ENCODE results near the gene PNPO. TPM values are rescaled to one million over a fixed set of nuclear protein-coding genes. Genes with fewer than 3 reads are reported as not detected.
A peak's percentile ranks its signal among the peaks of the same experiment; 100 is the strongest.

PNPO gene
- total RNA-seq, 1 donor from 2014 or later, result 26.5 TPM

GRCh38 chr17:47949197-47949759, 7.9 kb downstream of the PNPO start:
- H3K4me3 Mint-ChIP-seq, result peak overlapping the region; percentile 72
- H3K9me3 Mint-ChIP-seq, result no peaks in the 10 kb centered on the region
- peaks cover 33% of the 10 kb centered on the region for H3K4me1 Mint-ChIP-seq
- CTCF ChIA-PET, result interaction anchor here (0.7 to 4.9 kb wide), 11 partner anchors 8 to 124 kb away, joined by 3 to 60 read pairs (median 4); partner anchors contain the start of genes CDK5RAP3, PNPO and SCRN2
- POLR2A ChIA-PET, result interaction anchor here (0.6 to 3.3 kb wide), 4 partner anchors 8 to 54 kb away, joined by 4 to 18 read pairs (median 8); partner anchors contain the start of genes CDK5RAP3 and PNPO
- H3K27me3 Mint-ChIP-seq, result no peaks in the 10 kb centered on the region
- peak; percentile 80 for ATAC-seq (ENCODE audit: low read depth)
- TF ChIP-seq, protein P1, sequence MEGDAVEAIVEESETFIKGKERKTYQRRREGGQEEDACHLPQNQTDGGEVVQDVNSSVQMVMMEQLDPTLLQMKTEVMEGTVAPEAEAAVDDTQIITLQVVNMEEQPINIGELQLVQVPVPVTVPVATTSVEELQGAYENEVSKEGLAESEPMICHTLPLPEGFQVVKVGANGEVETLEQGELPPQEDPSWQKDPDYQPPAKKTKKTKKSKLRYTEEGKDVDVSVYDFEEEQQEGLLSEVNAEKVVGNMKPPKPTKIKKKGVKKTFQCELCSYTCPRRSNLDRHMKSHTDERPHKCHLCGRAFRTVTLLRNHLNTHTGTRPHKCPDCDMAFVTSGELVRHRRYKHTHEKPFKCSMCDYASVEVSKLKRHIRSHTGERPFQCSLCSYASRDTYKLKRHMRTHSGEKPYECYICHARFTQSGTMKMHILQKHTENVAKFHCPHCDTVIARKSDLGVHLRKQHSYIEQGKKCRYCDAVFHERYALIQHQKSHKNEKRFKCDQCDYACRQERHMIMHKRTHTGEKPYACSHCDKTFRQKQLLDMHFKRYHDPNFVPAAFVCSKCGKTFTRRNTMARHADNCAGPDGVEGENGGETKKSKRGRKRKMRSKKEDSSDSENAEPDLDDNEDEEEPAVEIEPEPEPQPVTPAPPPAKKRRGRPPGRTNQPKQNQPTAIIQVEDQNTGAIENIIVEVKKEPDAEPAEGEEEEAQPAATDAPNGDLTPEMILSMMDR (IDR thresholded peaks at IDR 0.05), result peak; percentile 78
- H3K27ac Mint-ChIP-seq, result peak overlapping the region; percentile 62
- H3K36me3 Mint-ChIP-seq (ENCODE audit: low read depth), result peaks cover 36% of the 10 kb centered on the region
- intact Hi-C loops (cut with micrococcal nuclease), result loop anchor here (1.0 to 2.0 kb wide), 4 partner anchors 21 to 125 kb away; no protein-coding TSS in a partner anchor
- DNase-seq, result peak; percentile 76

DNA sequence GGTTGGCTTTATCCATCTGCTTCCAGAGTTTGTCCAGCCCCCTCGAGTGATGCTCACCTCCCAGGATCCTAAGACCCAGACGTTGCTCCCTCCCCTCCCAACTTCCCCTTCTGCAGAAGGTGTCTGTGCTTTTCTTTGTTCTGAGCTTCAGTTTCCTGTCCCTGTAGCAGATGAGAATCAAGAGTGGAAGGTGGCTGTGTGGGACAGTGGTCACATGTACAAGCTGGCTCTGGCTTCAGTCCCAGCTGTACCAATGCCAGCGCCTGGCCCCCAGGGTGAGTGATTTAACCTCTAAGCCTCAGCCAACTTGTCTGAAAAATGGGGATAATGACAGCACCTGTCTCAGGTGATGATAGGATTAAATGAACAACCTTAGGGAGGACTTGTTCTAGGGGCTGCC, 8.6 kb downstream of the PNPO start:
- H3K4me3 Mint-ChIP-seq, result no peak overlapping the region
- POLR2A ChIA-PET, result interaction anchor here (0.5 to 3.3 kb wide), 5 partner anchors 9 to 165 kb away, joined by 4 to 18 read pairs (median 7); partner anchors contain the start of genes CDK5RAP3 and PNPO
- TF ChIP-seq, protein P1 (IDR thresholded peaks at IDR 0.05), result no peak
- peaks cover 31% of the 10 kb centered on the region for H3K4me1 Mint-ChIP-seq
- peaks cover 30% of the 10 kb centered on the region for H3K36me3 Mint-ChIP-seq (ENCODE audit: low read depth)
- ATAC-seq (ENCODE audit: low read depth) (no peak), DNase-seq (no peak)
- H3K27ac Mint-ChIP-seq, result no peak overlapping the region
- no peaks in the 10 kb centered on the region for H3K27me3 Mint-ChIP-seq
- intact Hi-C loops (cut with micrococcal nuclease), result loop anchor here (1.0 to 2.0 kb wide), 4 partner anchors 20 to 124 kb away; no protein-coding TSS in a partner anchor
- CTCF ChIA-PET, result interaction anchor here (1.4 to 4.9 kb wide), 7 partner anchors 8 to 109 kb away, joined by 4 to 60 read pairs (median 8); partner anchors contain the start of genes CDK5RAP3, PNPO and SCRN2
- H3K9me3 Mint-ChIP-seq, result no peaks in the 10 kb centered on the region

DNA sequence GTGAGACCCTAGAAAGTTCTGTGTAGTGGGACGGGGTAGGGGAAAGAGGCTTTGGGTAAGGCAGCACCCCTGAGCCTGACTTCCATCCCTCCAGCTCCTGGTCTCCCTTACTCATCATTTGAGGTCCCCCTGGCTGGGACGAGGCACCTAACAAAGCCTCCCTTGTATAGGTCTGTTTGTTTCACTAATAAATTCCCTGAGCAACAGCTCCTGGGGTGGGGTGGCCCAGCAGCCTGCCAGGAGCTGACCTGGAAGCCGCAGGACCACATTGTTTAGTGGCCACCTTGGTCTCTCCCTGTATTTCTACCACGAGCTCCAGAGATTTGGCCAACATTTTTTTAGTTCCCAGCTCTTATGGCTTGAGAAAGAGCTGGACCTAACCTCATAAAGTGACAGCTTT, 9.1 kb downstream of the PNPO start:
- Mint-ChIP-seq H3K36me3 (ENCODE audit: low read depth) (peaks cover 25% of the 10 kb centered on the region), H3K27ac (no peak overlapping the region), H3K4me3 (no peak overlapping the region), H3K9me3 (no peaks in the 10 kb centered on the region), H3K4me1 (peaks cover 26% of the 10 kb centered on the region), H3K27me3 (no peaks in the 10 kb centered on the region)
- TF ChIP-seq, protein P1 (IDR thresholded peaks at IDR 0.05), result no peak
- ChIA-PET CTCF (interaction anchor here (1.5 to 4.9 kb wide), 5 partner anchors 9 to 67 kb away, joined by 4 to 60 read pairs (median 10); partner anchors contain the start of genes CDK5RAP3 and PNPO), POLR2A (interaction anchor here (0.5 to 3.3 kb wide), 4 partner anchors 9 to 164 kb away, joined by 6 to 18 read pairs (median 8); partner anchors contain the start of genes CDK5RAP3 and PNPO)
- intact Hi-C loops (cut with micrococcal nuclease), result no loop called here
- DNase-seq (no peak), ATAC-seq (ENCODE audit: low read depth) (no peak)

- no peak for ATAC-seq (ENCODE audit: low read depth)
- TF ChIP-seq, protein P1 (IDR thresholded peaks at IDR 0.05), result no peak
Measured at GRCh38 chr17:47952171-47953021, 11.0 kb downstream of the PNPO start.

More at GRCh38 chr17:47952171-47953021, 11.0 kb downstream of the PNPO start:
- ChIA-PET POLR2A (interaction anchor here (1.0 to 1.3 kb wide), 2 partner anchors 57 to 121 kb away, joined by 3 to 4 read pairs; partner anchors contain the start of genes LRRC46, MRPL10 and SP2), CTCF (interaction anchor here (0.6 to 4.9 kb wide), 4 partner anchors 11 to 65 kb away, joined by 3 to 29 read pairs (median 6); partner anchors contain the start of genes CDK5RAP3 and PNPO)
- no peaks in the 10 kb centered on the region for H3K9me3 Mint-ChIP-seq
- DNase-seq, result no peak
- H3K36me3 Mint-ChIP-seq (ENCODE audit: low read depth), result peaks cover 8% of the 10 kb centered on the region
- intact Hi-C loops (cut with micrococcal nuclease), result no loop called here
- H3K4me1 Mint-ChIP-seq, result peaks cover 20% of the 10 kb centered on the region
- no peaks in the 10 kb centered on the region for H3K27me3 Mint-ChIP-seq
- no peak overlapping the region for H3K27ac Mint-ChIP-seq
- H3K4me3 Mint-ChIP-seq, result no peak overlapping the region
